Kidney (tissue), 14 donors: ENCODE results near the gene ERGIC1. TPM values are rescaled to one million over a fixed set of nuclear protein-coding genes. Genes with fewer than 3 reads are reported as not detected.
A peak's percentile ranks its signal among the peaks of the same experiment; 100 is the strongest.

ENCODE experiments used
- DNase-seq, 5 donors: peaks; one replicate each; pipeline ENCODE4 v3.0.0-alpha.2; 2013 to 2020
- FAIRE-seq: peaks from 2 replicates; lab custom pipeline; 2012; peaks lifted over from hg19 to GRCh38; lab: Jason Lieb, UNC
- H3K27ac ChIP-seq, 2 donors: one replicate each; pipeline ENCODE4 v1.7.0; 2013; ENCODE audit warnings: low read depth in 2 of 2, low read length in 2 of 2, inconsistent platforms in 1 of 2
- H3K27me3 ChIP-seq: one replicate; pipeline ENCODE4 v1.7.1; 2013; ENCODE audit warnings: low read length, inconsistent platforms; ENCODE audit not compliant: control insufficient read depth, insufficient read depth
- H3K36me3 ChIP-seq, 3 donors: one replicate each; pipeline versions ENCODE4 v1.7.0 to v1.7.1; 2013; ENCODE audit warnings: low read length in 3 of 3, control low read depth in 1 of 3, inconsistent platforms in 1 of 3; ENCODE audit not compliant: insufficient read depth in 3 of 3, control insufficient read depth in 2 of 3
- H3K4me1 ChIP-seq, 3 donors: one replicate each; pipeline versions ENCODE4 v1.7.0 to v1.7.1; 2013; ENCODE audit warnings: low read length in 3 of 3, inconsistent platforms in 1 of 3, low read depth in 1 of 3; ENCODE audit not compliant: control insufficient read depth in 2 of 3, insufficient read depth in 2 of 3
- H3K4me3 ChIP-seq, 3 donors: one replicate each; pipeline versions ENCODE4 v1.7.0 to v1.8.1; 2013; ENCODE audit warnings: low read length in 3 of 3, control low read depth in 1 of 3, inconsistent platforms in 1 of 3
- H3K9ac ChIP-seq, 3 donors: one replicate each; pipeline versions ENCODE4 v1.7.0 to v1.7.1; 2013; ENCODE audit warnings: low read length in 3 of 3, control low read depth in 1 of 3, inconsistent platforms in 1 of 3
- H3K9me3 ChIP-seq, 3 donors: one replicate each; pipeline versions ENCODE4 v1.7.0 to v1.7.1; 2013; ENCODE audit warnings: low read length in 3 of 3, control low read depth in 1 of 3, inconsistent platforms in 1 of 3; ENCODE audit not compliant: control insufficient read depth in 2 of 3, insufficient read depth in 1 of 3
- intact Hi-C: fragments of 100-400 bp; cut with DNase I; formaldehyde crosslinking; loops from one replicate; pipeline ENCODE4 v1.11.1; 2022
- polyA plus RNA-seq: library from polyadenylated mRNA; stranded (reverse); fragments of 350-450 nt; fragmentation: Illumina TruSeq; extraction: RNeasy Lipid Tissue Mini Kit (QIAGEN cat#74804); gene quantifications from one replicate; pipeline ENCODE4 v1.2.3, GENCODE V29; 2014; ENCODE audit warnings: low read depth, low replicate concordance; ENCODE audit not compliant: insufficient read depth
- total RNA-seq: library from RNA; stranded (reverse); fragmentation: NEBNext Ultra II Directional; extraction: Animal tissue kit (Norgen Biotek cat#: 25700); gene quantifications from one replicate; pipeline ENCODE4 v1.2.1, GENCODE V29; 2021
- TF ChIP-seq, protein P1 (sequence below): IDR thresholded peaks from 3 replicates; pipeline ENCODE4 v1.5.1; 2012; ENCODE audit warnings: mild to moderate bottlenecking, moderate library complexity, borderline replicate concordance; ENCODE audit not compliant: insufficient read depth; ENCODE audit errors: extremely low read depth
- donor health status: control.
- donor health status: control.
- donor health status: control.
- donor health status: control.
- donor health status: control.
- donor health status: DM: yes; HTN: yes; CAD: no.
- donor health status: Normal renal cell carcinoma (clear cell type).

ERGIC1 gene
- total and polyA plus RNA-seq, 2 donors from 2014 or later: 88.0 to 183 TPM

DNA sequence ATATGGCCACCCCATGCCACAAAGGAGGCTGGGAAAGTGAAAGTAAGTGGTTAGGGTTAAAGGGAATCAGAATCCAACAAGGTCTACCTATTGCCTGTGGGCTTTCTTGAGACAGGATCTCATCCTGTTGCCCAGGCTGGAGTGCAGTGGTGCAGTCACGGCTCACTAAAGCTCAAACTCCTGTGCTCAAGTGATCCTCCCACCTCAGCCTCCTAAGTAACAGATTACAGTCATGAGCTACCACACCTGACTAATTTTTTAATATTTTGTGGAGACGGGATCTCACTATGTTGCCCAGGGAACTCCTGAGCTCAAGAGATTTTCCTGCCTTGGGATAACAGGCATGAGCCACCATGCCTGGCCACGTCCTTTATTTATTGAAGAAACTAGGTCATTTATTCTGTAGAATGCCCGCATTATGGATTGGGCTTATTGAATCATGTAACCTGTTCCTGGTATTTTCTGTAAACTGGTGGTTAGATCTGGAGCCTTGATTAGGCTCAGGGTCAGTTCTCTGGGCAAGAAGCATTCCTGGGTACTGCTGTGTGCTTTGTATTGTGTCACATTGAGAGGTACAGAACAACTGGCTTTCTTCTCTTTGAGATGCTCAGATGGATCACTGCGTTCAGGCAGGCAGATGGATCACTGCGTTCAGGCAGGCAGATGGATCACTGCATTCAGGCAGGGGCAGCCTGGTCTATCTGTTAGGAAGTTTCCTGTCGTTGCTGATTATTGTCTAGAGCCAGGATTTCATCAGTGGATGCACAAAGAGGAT lies 41.6 kb downstream of the ERGIC1 start:
- Histone ChIP-seq H3K27ac (peak overlapping the region in 1 of 2 donors; percentile 38), H3K9ac (no peak overlapping the region), H3K36me3 (no peaks in the 10 kb centered on the region), H3K4me1 (peaks cover 0 to 26% (median 20%) of the 10 kb centered on the region in 3 donors), H3K4me3 (no peak overlapping the region), H3K27me3 (no peaks in the 10 kb centered on the region), H3K9me3 (no peaks in the 10 kb centered on the region)
- no peak for DNase-seq
- intact Hi-C loops: no loop called here
- no peak for FAIRE-seq
- TF ChIP-seq, protein P1, sequence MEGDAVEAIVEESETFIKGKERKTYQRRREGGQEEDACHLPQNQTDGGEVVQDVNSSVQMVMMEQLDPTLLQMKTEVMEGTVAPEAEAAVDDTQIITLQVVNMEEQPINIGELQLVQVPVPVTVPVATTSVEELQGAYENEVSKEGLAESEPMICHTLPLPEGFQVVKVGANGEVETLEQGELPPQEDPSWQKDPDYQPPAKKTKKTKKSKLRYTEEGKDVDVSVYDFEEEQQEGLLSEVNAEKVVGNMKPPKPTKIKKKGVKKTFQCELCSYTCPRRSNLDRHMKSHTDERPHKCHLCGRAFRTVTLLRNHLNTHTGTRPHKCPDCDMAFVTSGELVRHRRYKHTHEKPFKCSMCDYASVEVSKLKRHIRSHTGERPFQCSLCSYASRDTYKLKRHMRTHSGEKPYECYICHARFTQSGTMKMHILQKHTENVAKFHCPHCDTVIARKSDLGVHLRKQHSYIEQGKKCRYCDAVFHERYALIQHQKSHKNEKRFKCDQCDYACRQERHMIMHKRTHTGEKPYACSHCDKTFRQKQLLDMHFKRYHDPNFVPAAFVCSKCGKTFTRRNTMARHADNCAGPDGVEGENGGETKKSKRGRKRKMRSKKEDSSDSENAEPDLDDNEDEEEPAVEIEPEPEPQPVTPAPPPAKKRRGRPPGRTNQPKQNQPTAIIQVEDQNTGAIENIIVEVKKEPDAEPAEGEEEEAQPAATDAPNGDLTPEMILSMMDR: no peak

DNA sequence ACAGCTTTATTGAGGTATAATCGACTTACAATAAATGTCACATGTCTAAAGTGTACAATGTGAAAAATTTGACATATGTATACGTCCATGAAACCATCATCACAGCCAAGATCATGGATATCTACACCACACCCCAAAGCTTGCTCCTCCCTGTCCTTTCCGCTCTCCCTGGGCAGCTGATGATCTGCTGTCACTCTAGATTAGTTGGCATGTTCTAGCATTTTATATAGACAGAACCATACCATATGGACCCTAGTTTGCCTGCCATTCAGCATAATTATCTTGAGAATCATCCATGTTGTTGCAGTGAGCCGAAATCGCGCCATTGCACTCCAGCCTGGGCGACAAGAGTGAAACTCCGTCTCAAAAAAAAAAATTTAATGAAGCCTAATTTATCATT lies 42.5 kb downstream of the ERGIC1 start:
- no peak for FAIRE-seq
- DNase-seq: no peak
- intact Hi-C loops: no loop called here
- Histone ChIP-seq H3K4me1 (peaks cover 0 to 17% (median 11%) of the 10 kb centered on the region in 3 donors), H3K9ac (no peak overlapping the region), H3K27ac (no peak overlapping the region), H3K9me3 (no peaks in the 10 kb centered on the region), H3K27me3 (no peaks in the 10 kb centered on the region), H3K36me3 (no peaks in the 10 kb centered on the region), H3K4me3 (no peak overlapping the region)
- TF ChIP-seq, protein P1: no peak

DNA sequence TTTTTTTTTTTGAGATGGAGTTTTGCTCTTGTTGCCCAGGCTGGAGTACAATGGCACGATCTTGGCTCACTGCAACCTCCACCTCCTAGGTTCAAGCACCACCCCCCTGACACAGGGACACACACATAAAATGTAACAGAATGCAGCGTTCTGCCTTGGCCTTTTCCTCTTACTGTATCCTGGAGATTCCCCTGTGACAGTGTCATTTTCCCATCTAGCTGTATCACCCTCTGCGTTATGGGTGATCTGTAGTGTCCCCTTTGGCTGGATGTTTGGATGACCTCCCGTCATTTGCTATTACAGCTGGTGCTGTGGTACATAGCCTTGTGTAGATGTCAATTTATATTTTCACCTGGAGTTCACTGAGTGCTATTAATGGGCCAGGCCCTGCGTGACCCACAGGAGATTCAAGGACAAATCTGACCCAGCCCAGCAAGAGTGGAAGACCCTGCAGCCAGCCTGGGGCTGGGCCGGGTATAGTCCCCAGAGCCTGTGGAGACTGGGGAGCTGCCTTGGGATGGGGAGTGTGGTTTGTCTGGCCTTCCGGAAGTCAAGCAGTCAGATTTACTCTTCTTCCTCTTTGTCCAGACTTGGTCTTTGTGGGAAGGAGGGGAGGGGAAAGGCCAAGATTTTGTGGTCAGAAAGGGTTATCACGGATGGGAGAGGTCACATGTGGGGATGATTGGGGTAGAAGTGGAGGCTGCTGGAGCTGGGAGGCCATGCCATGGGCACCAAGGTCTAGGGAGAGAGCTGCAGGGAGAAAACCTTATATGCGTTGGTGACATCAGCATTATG lies 43.6 kb downstream of the ERGIC1 start:
- no peak for DNase-seq
- Histone ChIP-seq H3K27me3 (no peaks in the 10 kb centered on the region), H3K36me3 (no peaks in the 10 kb centered on the region), H3K9ac (no peak overlapping the region), H3K4me3 (no peak overlapping the region), H3K27ac (no peak overlapping the region), H3K9me3 (no peaks in the 10 kb centered on the region), H3K4me1 (peaks cover 0 to 10% (median 8%) of the 10 kb centered on the region in 3 donors)
- no peak for FAIRE-seq
- intact Hi-C loops: no loop called here
- TF ChIP-seq, protein P1: no peak
